Stimulated activated effector memory CD8-positive, alpha-beta T cell treated with anti-CD3 and anti-CD28 coated beads, Interleukin-12 subunit alpha, Interleukin-12 subunit beta, amount 100 ng/mL, for 72 hours (primary cell): ENCODE data around the gene FIGLA.
"Not testable (repeated sequence)": the region's sequence is repeated elsewhere in the genome, so short reads cannot be mapped to it uniquely, and the experiment has no call there.

Source experiments
- ATAC-seq: fragments of 150-1000 bp; cut with Tn5 transposase; 2 replicates; pipeline ENCODE4 v1.10.0; 2021
- DNase-seq, 2 donors: peaks; one replicate each; pipeline ENCODE4 v3.0.0; 2021 to 2022; ENCODE audit warnings: low spot score in 2 of 2
- H3K27ac Mint-ChIP-seq: one replicate; pipeline ENCODE4 v1.8.0; 2022; ENCODE audit warnings: mild to moderate bottlenecking, mixed read lengths
- H3K36me3 Mint-ChIP-seq: one replicate; pipeline ENCODE4 v1.8.0; 2022; ENCODE audit warnings: mild to moderate bottlenecking, mixed read lengths
- H3K4me1 Mint-ChIP-seq: one replicate; pipeline ENCODE4 v1.8.0; 2022; ENCODE audit warnings: mixed read lengths
- H3K4me3 Mint-ChIP-seq: one replicate; pipeline ENCODE4 v1.8.0; 2022; ENCODE audit warnings: mild to moderate bottlenecking, mixed read lengths
- H3K9me3 Mint-ChIP-seq: one replicate; pipeline ENCODE4 v1.8.0; 2022; ENCODE audit warnings: mixed read lengths

The FIGLA gene

GRCh38 chr2:70747284-70747683, 43.2 kb downstream of the FIGLA start:
- Mint-ChIP-seq H3K4me1 (no peaks in the 10 kb centered on the region), H3K36me3 (no peaks in the 10 kb centered on the region), H3K4me3 (no peak overlapping the region), H3K9me3 (peaks cover 5% of the 10 kb centered on the region), H3K27ac (no peak overlapping the region)
- DNase-seq (no peak), ATAC-seq (no peak)

DNA sequence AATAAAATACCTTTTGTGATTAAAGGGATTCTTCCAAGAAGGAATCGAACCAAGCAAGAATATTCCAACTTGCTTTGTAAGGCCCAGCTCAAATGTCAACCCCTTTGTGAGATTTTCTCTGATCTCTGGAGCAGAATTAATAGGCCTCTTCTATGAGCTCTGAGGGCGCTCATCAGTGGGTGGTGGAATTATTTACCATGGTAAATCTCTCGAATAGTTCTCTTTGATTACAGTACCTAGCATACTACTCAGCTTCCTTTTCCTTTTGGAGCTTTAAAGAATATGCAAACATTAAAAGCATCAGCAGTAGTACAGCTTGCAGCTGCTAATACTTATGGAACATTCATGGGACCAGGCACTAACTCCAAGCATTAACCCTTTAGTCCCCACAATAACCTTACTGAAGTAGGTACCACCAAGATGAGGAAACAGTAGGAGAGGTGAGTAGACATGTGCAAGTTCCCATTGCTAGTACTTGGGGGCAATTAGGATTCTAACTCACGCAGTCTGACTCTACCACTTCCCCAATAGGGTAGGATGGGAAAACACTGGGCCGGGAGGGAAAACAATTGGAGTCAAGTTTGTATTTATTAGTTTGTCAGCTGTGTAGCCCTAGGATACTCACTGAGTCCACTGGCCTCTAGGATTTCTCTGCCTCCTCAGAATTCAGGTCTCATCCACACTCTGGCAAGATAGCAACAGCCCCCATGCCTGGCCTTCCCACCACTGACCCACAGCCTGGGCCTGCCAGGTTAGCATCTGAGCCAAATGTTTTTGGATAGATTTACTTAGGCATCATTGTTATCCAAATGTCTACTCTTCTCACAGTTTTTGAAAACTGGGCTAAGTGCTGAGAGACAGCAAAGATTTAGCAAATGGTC, 44.1 kb downstream of the FIGLA start:
- no peak overlapping the region for H3K27ac Mint-ChIP-seq
- ATAC-seq = no peak
- no peaks in the 10 kb centered on the region for H3K4me1 Mint-ChIP-seq
- DNase-seq = no peak
- no peaks in the 10 kb centered on the region for H3K36me3 Mint-ChIP-seq
- H3K4me3 Mint-ChIP-seq = no peak overlapping the region
- peaks cover 5% of the 10 kb centered on the region for H3K9me3 Mint-ChIP-seq

DNA sequence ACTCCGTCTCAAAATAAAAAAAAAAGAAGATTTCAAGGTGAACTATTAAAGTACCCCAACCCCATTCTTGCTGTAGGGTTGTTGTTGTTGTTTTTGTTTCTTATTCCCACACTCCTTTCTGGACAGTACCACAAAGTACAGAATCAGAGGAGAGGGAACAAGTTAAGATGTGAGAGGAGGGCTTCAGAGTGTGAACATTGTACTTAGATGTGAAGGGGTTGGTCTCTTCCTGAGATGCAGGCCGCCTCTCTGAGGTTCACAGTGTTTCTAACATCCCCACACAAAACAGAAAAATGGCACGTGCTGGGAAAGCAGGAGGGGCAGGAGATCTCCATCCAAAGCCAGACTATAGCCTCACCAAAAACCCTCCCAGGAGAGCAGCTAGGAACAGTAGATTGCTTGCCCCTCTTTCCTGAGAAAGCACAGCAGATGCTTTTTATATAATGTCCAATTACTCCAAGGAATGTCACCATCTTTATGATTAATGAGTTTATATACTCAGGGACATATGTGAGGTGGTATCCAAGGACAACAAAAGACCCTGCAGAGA, 45.1 kb downstream of the FIGLA start:
- ATAC-seq = no peak
- Mint-ChIP-seq H3K4me1 (no peaks in the 10 kb centered on the region), H3K27ac (no peak overlapping the region), H3K9me3 (peaks cover 5% of the 10 kb centered on the region), H3K4me3 (no peak overlapping the region), H3K36me3 (no peaks in the 10 kb centered on the region)
- DNase-seq = no peak

- Mint-ChIP-seq H3K4me1 (no peaks in the 10 kb centered on the region), H3K4me3 (no peak overlapping the region), H3K9me3 (peaks cover 5% of the 10 kb centered on the region), H3K27ac (no peak overlapping the region), H3K36me3 (no peaks in the 10 kb centered on the region)
- DNase-seq (no peak), ATAC-seq (no peak)
Measured at GRCh38 chr2:70744397-70744796, 46.0 kb downstream of the FIGLA start.

DNA sequence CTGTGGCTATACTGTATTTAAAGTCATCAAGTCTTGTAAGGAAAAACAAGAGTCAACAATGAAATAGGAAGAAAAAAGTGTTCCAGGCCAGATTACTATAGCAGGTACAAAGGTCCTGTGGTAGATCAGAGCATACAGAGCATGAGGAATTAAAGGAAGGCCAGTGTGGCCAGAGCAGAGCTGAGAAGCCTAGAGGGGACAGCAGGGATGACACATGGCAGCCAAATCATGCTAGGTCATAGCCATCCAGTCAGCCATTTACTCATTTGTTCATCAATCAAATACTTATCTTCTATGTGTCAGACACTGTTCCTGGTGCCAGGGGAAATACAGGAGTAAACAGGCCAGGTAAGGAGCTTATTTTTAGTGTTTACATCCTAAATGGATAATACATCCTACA, 46.8 kb downstream of the FIGLA start:
- H3K9me3 Mint-ChIP-seq = peaks cover 5% of the 10 kb centered on the region
- H3K27ac Mint-ChIP-seq = no peak overlapping the region
- H3K4me1 Mint-ChIP-seq = no peaks in the 10 kb centered on the region
- DNase-seq (no peak), ATAC-seq (no peak)
- H3K4me3 Mint-ChIP-seq = no peak overlapping the region
- no peaks in the 10 kb centered on the region for H3K36me3 Mint-ChIP-seq

DNA sequence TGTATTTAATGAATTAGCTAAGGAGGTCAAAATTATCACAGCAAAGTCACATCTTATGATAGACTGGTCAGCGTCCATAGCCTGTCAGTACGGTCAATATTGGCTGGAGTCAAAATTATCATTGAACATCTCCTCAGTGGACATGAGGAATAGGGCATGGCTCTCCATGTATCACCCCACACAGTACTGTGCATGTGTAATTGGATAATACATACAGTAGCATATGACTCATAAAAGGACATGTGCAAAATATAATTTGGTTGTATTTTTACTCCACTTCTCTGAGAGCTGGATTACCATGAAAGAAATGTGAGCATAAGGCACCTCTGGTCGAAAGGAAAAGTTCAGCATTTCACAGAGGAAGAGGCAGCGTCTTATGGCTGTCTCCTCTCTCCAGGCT, 47.4 kb downstream of the FIGLA start:
- Mint-ChIP-seq H3K4me3 (no peak overlapping the region), H3K27ac (no peak overlapping the region), H3K9me3 (peaks cover 5% of the 10 kb centered on the region), H3K4me1 (no peaks in the 10 kb centered on the region), H3K36me3 (no peaks in the 10 kb centered on the region)
- ATAC-seq (no peak), DNase-seq (no peak)

- H3K27ac Mint-ChIP-seq, H3K4me1 Mint-ChIP-seq, H3K9me3 Mint-ChIP-seq, DNase-seq, H3K36me3 Mint-ChIP-seq, ATAC-seq, H3K4me3 Mint-ChIP-seq: not testable (repeated sequence)
Measured at GRCh38 chr2:70739492-70739891, 51.0 kb downstream of the FIGLA start.

GRCh38 chr2:70738159-70738558, 52.3 kb downstream of the FIGLA start:
- no peaks in the 10 kb centered on the region for H3K9me3 Mint-ChIP-seq
- no peaks in the 10 kb centered on the region for H3K4me1 Mint-ChIP-seq
- no peak overlapping the region for H3K27ac Mint-ChIP-seq
- H3K36me3 Mint-ChIP-seq = no peaks in the 10 kb centered on the region
- ATAC-seq (no peak), DNase-seq (no peak)
- no peak overlapping the region for H3K4me3 Mint-ChIP-seq

- ATAC-seq (no peak), DNase-seq (no peak)
- Mint-ChIP-seq H3K4me3 (no peak overlapping the region), H3K4me1 (no peaks in the 10 kb centered on the region), H3K9me3 (no peaks in the 10 kb centered on the region), H3K27ac (no peak overlapping the region), H3K36me3 (no peaks in the 10 kb centered on the region)
Measured at GRCh38 chr2:70735071-70735470, 55.4 kb downstream of the FIGLA start.

DNA sequence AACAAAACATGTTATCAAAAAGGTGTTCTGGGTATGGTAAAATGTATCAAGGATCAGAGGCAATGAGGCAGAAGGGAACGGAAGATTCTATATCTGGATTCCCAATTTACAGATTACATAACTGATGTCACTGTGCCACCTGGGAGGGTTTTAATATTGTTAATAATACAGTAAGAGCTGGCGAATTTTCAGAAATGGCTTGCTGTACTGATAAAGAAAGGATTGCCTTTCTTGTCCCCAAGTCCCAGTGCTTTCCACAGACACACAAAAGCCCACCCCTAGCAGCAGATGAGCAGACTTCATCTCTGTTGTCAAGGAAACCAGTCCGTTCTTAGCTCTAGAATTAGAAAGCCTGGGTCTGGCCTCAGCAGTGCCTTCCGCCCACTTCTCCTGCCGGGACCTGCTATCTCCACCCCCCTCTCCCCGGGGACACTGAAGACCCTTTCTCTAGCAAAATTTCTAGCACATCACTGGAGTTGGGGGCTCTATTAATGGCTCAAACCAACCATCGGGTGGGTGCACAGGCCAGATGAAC, 56.7 kb downstream of the FIGLA start:
- ATAC-seq (no peak), DNase-seq (no peak)
- H3K9me3 Mint-ChIP-seq = no peaks in the 10 kb centered on the region
- no peaks in the 10 kb centered on the region for H3K36me3 Mint-ChIP-seq
- no peaks in the 10 kb centered on the region for H3K4me1 Mint-ChIP-seq
- no peak overlapping the region for H3K27ac Mint-ChIP-seq
- H3K4me3 Mint-ChIP-seq = no peak overlapping the region

DNA sequence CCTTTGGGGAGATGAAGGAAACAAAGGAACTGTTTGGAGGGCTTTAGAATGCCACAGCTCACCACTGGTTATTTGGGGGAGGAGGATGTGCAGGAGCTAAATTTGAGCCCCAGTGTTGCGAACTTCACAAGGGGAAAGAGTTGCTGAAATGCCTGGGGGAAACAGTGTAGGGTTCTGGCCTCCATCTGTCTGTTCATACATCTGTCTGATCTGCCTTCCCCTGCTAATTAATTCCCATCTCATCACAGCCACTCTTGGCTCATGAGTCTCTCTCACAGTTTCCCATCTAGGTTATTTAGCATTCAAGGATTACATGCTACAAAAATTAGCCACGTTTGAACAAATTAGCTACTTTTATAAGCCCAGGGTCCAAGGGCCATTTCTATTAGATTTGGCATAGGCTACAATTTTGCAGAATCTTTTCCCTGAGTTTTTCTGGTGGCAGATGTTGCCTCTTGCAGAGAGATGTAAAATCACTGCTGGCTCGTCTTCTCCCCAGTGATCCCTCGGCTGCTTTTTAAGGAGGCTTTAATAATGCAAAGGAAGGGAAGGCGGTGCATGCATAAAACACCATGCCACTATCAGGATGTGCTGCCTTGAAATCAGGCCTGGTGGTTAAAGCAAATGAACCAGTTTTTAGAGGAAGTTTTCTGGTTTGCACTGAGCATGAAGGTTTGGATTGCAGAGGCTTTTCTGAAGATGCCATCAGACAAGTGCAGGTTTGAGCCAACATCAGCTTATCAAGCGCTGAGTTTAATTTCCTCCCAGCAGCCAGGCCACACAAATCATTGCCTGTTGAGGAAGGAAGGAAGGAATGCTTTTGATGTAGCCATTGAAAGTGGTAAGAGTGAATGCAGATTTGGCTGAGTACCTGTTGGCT, 57.4 kb downstream of the FIGLA start:
- H3K27ac Mint-ChIP-seq = no peak overlapping the region
- no peaks in the 10 kb centered on the region for H3K9me3 Mint-ChIP-seq
- H3K4me3 Mint-ChIP-seq = no peak overlapping the region
- DNase-seq (no peak), ATAC-seq (no peak)
- no peaks in the 10 kb centered on the region for H3K36me3 Mint-ChIP-seq
- H3K4me1 Mint-ChIP-seq = no peaks in the 10 kb centered on the region

- no peak for ATAC-seq
- Mint-ChIP-seq H3K4me1 (no peaks in the 10 kb centered on the region), H3K36me3 (no peaks in the 10 kb centered on the region), H3K4me3 (no peak overlapping the region), H3K27ac (no peak overlapping the region), H3K9me3 (no peaks in the 10 kb centered on the region)
- DNase-seq = no peak
Measured at GRCh38 chr2:70730730-70731129, 59.7 kb downstream of the FIGLA start.

DNA sequence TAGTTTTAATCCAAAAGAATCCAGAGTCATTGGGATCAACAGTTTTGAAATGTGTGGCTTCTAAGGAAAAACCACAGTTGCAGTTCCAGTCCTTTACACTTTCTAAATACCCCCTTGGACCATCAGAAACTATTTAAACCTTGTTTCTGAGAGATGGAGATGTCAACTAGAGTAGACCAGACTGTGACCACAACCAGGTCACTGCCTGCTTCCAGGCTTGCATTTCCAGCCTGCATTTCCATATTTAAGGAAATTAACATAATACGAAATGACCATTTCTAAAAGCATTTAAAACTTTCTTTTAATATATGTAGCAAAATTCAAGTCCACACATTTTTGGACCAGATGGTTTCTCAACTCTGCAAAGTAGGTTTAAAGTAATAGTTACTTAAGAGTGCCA, 60.8 kb downstream of the FIGLA start:
- Mint-ChIP-seq H3K36me3 (no peaks in the 10 kb centered on the region), H3K27ac (no peak overlapping the region), H3K4me1 (no peaks in the 10 kb centered on the region), H3K9me3 (no peaks in the 10 kb centered on the region), H3K4me3 (no peak overlapping the region)
- no peak for DNase-seq
- no peak for ATAC-seq

DNA sequence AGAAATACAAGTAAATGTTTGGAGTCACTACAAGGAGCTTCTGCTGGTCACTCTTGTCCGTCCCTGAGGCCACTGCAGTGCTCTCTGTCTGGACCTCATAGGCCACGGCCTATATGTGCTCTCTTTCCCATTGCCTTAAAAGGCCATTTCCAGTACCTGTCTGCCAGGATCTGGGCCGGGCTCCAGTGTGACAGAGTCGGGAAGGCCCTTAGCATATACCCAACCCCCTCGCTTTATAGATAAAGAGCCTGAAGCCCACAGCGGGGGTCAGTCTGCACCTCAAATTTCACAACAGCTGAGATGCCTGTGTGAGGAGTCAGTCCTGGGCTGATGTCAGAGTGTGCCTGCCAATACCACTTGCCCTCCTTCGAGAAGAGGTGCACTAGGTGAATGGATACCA, 62.3 kb downstream of the FIGLA start:
- Mint-ChIP-seq H3K36me3 (no peaks in the 10 kb centered on the region), H3K9me3 (no peaks in the 10 kb centered on the region), H3K27ac (no peak overlapping the region), H3K4me1 (no peaks in the 10 kb centered on the region), H3K4me3 (no peak overlapping the region)
- DNase-seq = no peak
- no peak for ATAC-seq
